ENCODE data around the gene INVS.

GRCh38 chr9:100277166-100277979, 178.3 kb downstream of the INVS start:
- TF ChIP-seq CTCF (IDR thresholded peaks at IDR 0.05) (no peak), POLR2AphosphoS5 (IDR thresholded peaks at IDR 0.05) (no peak)

Data from prostate gland (tissue), 2 donors.